Right lobe of liver (tissue), 6 donors: ENCODE measurements around the gene SLC38A3. TPM values are rescaled to one million over a fixed set of nuclear protein-coding genes. Genes with fewer than 3 reads are reported as not detected.
A peak's percentile ranks its signal among the peaks of the same experiment; 100 is the strongest.

ENCODE experiments used
- ATAC-seq, 4 donors: fragments of 200-7000 bp; cut with Tn5 transposase; one replicate each; pipeline ENCODE4 v1.9.1; 2020; ENCODE audit warnings: mild to moderate bottlenecking in 4 of 4, moderate library complexity in 4 of 4
- DNase-seq, 3 donors: peaks; one replicate each; pipeline ENCODE4 v3.0.0-alpha.2; 2020
- H3K27ac ChIP-seq, 3 donors: fragments of 200-600 bp; one replicate each; pipeline ENCODE4 v1.8.0; 2022
- H3K27me3 ChIP-seq, 2 donors: fragments of 200-600 bp; one replicate each; pipeline ENCODE4 v1.8.0; 2022
- H3K36me3 ChIP-seq, 4 donors: fragments of 200-600 bp; sonication (generic) in 1 of 4; one replicate each; pipeline versions ENCODE4 v1.5.1 to v1.8.0; 2017 to 2022; ENCODE audit warnings: control low read depth in 1 of 4
- H3K4me1 ChIP-seq, 4 donors: fragments of 200-600 bp; sonication (generic) in 1 of 4; one replicate each; pipeline versions ENCODE4 v1.5.1 to v1.8.0; 2017 to 2022; ENCODE audit warnings: control low read depth in 1 of 4
- H3K4me3 ChIP-seq, 3 donors: fragments of 200-600 bp; one replicate each; pipeline ENCODE4 v1.8.0; 2022
- H3K9me3 ChIP-seq, 4 donors: fragments of 200-600 bp; sonication (generic) in 1 of 4; one replicate each; pipeline versions ENCODE4 v1.5.1 to v1.8.0; 2017 to 2022; ENCODE audit warnings: control low read depth in 1 of 4
- POLR2A ChIP-seq: fragments of 450-650 bp; IDR thresholded peaks from one replicate; pipeline ENCODE4 v1.6.1; 2017; ENCODE audit warnings: antibody characterized with exemption, mild to moderate bottlenecking
- WGBS: methylation state at CpG from one replicate; pipeline ENCODE4 v1.1.6; 2018; ENCODE audit warnings: low coverage, low lambda C conversion rate; ENCODE audit not compliant: insufficient coverage; ENCODE audit errors: missing lambda C conversion rate; 5-methylcytosine and 5-hydroxymethylcytosine counted together
- intact Hi-C, 2 donors: fragments of 100-400 bp; cut with DNase I; formaldehyde crosslinking; loops; one replicate each; pipeline versions ENCODE4 v1.11.2 to v1.14.1; 2022
- total RNA-seq, 6 experiments: library from RNA; depleted of rRNA in 2 of 6; stranded (reverse); fragments of >200 nt in 2 of 6; fragmentation: NEBNext Ultra II Directional in 3 of 6; extraction: Animal tissue kit (Norgen Biotek cat#: 25700) in 3 of 6; gene quantifications; one replicate each; pipeline versions ENCODE4 v1.1.0 to v1.2.4, GENCODE V29; 2016 to 2023
- TF ChIP-seq, protein P1 (sequence below), 4 donors: fragments of 200-600 bp in 3 of 4; fragments of 450-650 bp in 1 of 4; IDR thresholded peaks; one replicate each; pipeline versions ENCODE4 v1.5.1 to v1.8.0; 2016 to 2022; ENCODE audit warnings: antibody characterized with exemption in 4 of 4, mild to moderate bottlenecking in 2 of 4
- donor health status: DM: no; HTN: yes; CAD: no.
- donor health status: DM: no; HTN: no; CAD: no.
- donor health status: DM: no; HTN: no; CAD: no.
- donor health status: DM: no; HTN: yes; CAD: no.
- donor health status: DM: no; HTN: yes; CAD: no.

Gene SLC38A3
- total RNA-seq, 6 experiments from 2014 or later, result 77.7 to 311 (median 190) TPM

GRCh38 chr3:50193746-50194127, 11.3 kb upstream of the SLC38A3 start:
- WGBS, result 47% methylated on average over 9 of the region's 34 CpGs
- Histone ChIP-seq H3K9me3 (no peaks in the 10 kb centered on the region), H3K4me3 (no peak overlapping the region), H3K36me3 (no peaks in the 10 kb centered on the region), H3K27me3 (no peaks in the 10 kb centered on the region), H3K27ac (no peak overlapping the region), H3K4me1 (peaks cover 0 to 44% (median 12%) of the 10 kb centered on the region in 4 donors)
- intact Hi-C loops, result loop anchor here (2.0 to 5.0 kb wide), 3 partner anchors 31 to 84 kb away; partner anchors contain the start of gene LSMEM2 (in 1 of the 2)
- ATAC-seq (no peak), DNase-seq (no peak)
- TF ChIP-seq, protein P1, sequence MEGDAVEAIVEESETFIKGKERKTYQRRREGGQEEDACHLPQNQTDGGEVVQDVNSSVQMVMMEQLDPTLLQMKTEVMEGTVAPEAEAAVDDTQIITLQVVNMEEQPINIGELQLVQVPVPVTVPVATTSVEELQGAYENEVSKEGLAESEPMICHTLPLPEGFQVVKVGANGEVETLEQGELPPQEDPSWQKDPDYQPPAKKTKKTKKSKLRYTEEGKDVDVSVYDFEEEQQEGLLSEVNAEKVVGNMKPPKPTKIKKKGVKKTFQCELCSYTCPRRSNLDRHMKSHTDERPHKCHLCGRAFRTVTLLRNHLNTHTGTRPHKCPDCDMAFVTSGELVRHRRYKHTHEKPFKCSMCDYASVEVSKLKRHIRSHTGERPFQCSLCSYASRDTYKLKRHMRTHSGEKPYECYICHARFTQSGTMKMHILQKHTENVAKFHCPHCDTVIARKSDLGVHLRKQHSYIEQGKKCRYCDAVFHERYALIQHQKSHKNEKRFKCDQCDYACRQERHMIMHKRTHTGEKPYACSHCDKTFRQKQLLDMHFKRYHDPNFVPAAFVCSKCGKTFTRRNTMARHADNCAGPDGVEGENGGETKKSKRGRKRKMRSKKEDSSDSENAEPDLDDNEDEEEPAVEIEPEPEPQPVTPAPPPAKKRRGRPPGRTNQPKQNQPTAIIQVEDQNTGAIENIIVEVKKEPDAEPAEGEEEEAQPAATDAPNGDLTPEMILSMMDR (IDR thresholded peaks at IDR 0.05), result no peak
- no peak for TF ChIP-seq POLR2A

- ATAC-seq (peak; percentile 49 to 58 (median 52)), DNase-seq (peak; percentile 79 to 82 (median 81))
- peak overlapping the region in 2 of 3 donors; percentile 4 to 92 for H3K27ac ChIP-seq
- H3K27me3 ChIP-seq, result no peaks in the 10 kb centered on the region
- intact Hi-C loops, result loop anchor here (5.0 kb wide), 2 partner anchors 33 to 83 kb away; partner anchors contain the start of gene LSMEM2 (in 1 of the 2)
- H3K9me3 ChIP-seq, result no peaks in the 10 kb centered on the region
- peak overlapping the region; percentile 10 to 53 (median 48) for H3K4me3 ChIP-seq
- TF ChIP-seq, protein P1 (IDR thresholded peaks at IDR 0.05), result peak; percentile 73 to 93 (median 80)
- TF ChIP-seq POLR2A, result no peak
- no peaks in the 10 kb centered on the region for H3K36me3 ChIP-seq
- WGBS, result 9% methylated on average over 11 of the region's 70 CpGs
- peaks cover 0 to 44% (median 12%) of the 10 kb centered on the region in 4 donors for H3K4me1 ChIP-seq
Measured at GRCh38 chr3:50194128-50194902, 10.8 kb upstream of the SLC38A3 start.

- intact Hi-C loops, result loop anchor here (5.0 kb wide), 2 partner anchors 32 to 82 kb away; partner anchors contain the start of gene LSMEM2 (in 1 of the 2)
- TF ChIP-seq, protein P1 (IDR thresholded peaks at IDR 0.05), result no peak
- no peak for TF ChIP-seq POLR2A
- H3K27me3 ChIP-seq, result no peaks in the 10 kb centered on the region
- peak overlapping the region; percentile 81 to 98 (median 92) for H3K27ac ChIP-seq
- peak; percentile 80 to 92 (median 89) for DNase-seq
- no peaks in the 10 kb centered on the region for H3K9me3 ChIP-seq
- whole genome bisulfite sequencing, result 19% methylated on average over 13 of the region's 14 CpGs
- ATAC-seq, result peak; percentile 67 to 77 (median 75)
- peak overlapping the region; percentile 10 to 53 (median 48) for H3K4me3 ChIP-seq
- no peaks in the 10 kb centered on the region for H3K36me3 ChIP-seq
- peaks cover 0 to 44% (median 12%) of the 10 kb centered on the region in 4 donors for H3K4me1 ChIP-seq
Measured at GRCh38 chr3:50194903-50195500, 10.1 kb upstream of the SLC38A3 start.

DNA sequence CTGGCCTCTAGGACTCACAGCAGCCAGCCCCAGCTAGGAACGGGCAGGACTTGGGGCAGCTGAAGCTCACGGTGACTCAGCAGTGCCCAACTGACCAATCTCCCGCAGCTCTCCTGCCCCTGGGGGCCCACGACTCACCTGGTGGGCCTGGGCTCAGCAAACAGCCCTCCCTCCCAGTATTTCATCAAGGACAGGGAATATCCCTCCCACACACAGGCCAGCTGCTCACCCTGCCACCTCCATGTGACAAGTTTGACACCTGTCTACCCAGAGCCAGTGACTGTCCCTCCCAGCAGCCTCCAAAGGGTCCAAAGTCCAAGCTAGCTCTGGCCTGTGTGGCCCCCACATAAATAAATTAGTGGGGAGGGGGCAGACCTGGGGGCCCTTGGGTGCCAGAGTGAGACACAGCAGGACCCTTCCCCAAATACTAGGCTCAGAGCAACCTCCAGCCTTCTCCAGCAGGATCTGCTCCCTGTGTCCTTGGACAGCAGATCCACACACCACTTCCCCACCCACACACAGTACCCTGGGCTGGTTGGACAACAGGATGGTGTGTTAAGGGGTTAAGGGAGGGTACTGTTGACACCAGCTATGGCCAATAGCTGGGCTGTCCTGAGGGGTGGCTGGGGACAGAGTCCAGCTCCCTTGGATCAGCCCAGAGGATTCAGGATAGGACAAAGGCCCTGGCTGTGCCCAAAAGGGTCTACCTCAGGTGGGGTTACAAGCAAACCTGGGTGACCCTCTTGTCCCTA, 9.4 kb upstream of the SLC38A3 start:
- Histone ChIP-seq H3K36me3 (no peaks in the 10 kb centered on the region), H3K4me1 (peaks cover 0 to 44% (median 12%) of the 10 kb centered on the region in 4 donors), H3K9me3 (no peaks in the 10 kb centered on the region), H3K27me3 (no peaks in the 10 kb centered on the region), H3K27ac (peak overlapping the region; percentile 81 to 98 (median 92)), H3K4me3 (peak overlapping the region in 2 of 3 donors; percentile 48 to 53)
- intact Hi-C loops, result no loop called here
- peak; percentile 77 for TF ChIP-seq POLR2A
- TF ChIP-seq, protein P1 (IDR thresholded peaks at IDR 0.05), result no peak
- ATAC-seq, result peak; percentile 77 to 91 (median 83)
- peak; percentile 74 to 93 (median 92) for DNase-seq
- 24% methylated on average over 4 of the region's 4 CpGs for WGBS
